ENCODE results near the gene KLHDC8A.

- TF ChIP-seq CTCF (optimal IDR thresholded peaks at IDR 0.05 in 1 of 3, IDR thresholded peaks at IDR 0.05 in 1 of 3, conservative IDR thresholded peaks at IDR 0.05 in 1 of 3; ENCODE audit: extremely low read depth in 1 of 3, insufficient read depth in 2 of 3, low read length in 3 of 3): no peak
- TF ChIP-seq EZH2 (IDR thresholded peaks at IDR 0.05; ENCODE audit: low read length): no peak
These were observed 45.6 kb downstream of the KLHDC8A start for GRCh38 chr1:205310976-205311704.

All from keratinocyte (primary cell).